HG03439 (cell line): ENCODE measurements around the gene RMDN2.
"Not testable (repeated sequence)": the region's sequence is repeated elsewhere in the genome, so short reads cannot be mapped to it uniquely, and the experiment has no call there.

Source experiments
- ATAC-seq: cut with Tn5 transposase; IDR thresholded peaks from one replicate; pipeline ENCODE4 v1.9.1; 2021; ENCODE audit warnings: mild to moderate bottlenecking, moderate library complexity; ENCODE audit not compliant: unreplicated experiment

RMDN2 gene

DNA sequence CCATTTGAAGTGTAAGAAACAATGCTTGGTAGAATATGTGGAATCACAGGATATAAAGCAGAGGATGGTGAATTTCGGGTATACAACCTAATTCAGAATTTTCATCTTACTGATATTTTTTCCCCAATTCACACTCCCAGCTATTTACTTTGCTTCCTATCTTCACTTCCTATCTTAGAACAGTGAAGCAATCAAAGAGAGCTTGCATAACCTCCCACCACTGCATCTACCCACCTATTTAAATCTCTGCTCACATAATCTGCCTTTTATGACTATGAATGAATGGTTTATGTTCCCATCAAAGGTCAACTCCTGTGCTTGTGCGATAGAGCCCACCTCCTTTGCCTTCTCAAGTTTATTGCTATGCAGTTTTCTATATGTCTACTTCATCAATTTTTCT, 3.3 kb downstream of the RMDN2 start:
- no peak for ATAC-seq

DNA sequence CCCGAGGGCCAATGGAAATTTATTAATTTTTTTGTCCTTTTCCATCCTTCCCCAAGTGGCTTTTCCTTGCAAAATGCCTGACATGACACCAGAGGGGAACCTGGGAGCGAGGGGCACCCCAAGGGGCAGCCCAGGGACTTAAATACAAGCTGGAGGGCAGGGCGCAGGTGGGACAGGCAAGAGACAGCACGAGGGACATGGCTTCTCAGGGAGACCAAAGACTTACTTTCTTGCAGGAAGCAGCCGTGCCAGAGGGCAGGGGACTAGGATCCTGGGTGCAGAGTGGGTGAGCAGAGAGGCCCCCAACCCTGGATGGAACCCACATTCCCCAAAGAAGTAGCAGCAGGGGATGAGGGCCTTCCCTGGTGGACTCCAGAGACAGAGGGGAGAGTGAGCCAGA, 5.3 kb downstream of the RMDN2 start:
- not testable (repeated sequence) for ATAC-seq

DNA sequence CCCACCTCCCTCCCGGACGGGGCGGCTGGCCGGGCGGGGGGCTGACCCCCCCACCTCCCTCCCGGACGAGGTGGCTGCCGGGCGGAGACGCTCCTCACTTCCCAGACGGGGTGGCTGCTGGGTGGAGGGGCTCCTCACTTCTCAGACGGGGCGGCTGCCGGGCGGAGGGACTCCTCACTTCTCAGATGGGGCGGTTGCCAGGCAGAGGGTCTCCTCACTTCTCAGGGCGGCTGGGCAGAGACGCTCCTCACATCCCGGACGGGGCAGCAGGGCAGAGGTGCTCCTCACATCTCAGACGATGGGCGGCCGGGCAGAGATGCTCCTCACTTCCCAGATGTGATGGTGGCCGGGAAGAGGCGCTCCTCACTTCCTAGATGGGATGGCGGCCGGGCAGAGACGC, 7.8 kb downstream of the RMDN2 start:
- not testable (repeated sequence) for ATAC-seq

DNA sequence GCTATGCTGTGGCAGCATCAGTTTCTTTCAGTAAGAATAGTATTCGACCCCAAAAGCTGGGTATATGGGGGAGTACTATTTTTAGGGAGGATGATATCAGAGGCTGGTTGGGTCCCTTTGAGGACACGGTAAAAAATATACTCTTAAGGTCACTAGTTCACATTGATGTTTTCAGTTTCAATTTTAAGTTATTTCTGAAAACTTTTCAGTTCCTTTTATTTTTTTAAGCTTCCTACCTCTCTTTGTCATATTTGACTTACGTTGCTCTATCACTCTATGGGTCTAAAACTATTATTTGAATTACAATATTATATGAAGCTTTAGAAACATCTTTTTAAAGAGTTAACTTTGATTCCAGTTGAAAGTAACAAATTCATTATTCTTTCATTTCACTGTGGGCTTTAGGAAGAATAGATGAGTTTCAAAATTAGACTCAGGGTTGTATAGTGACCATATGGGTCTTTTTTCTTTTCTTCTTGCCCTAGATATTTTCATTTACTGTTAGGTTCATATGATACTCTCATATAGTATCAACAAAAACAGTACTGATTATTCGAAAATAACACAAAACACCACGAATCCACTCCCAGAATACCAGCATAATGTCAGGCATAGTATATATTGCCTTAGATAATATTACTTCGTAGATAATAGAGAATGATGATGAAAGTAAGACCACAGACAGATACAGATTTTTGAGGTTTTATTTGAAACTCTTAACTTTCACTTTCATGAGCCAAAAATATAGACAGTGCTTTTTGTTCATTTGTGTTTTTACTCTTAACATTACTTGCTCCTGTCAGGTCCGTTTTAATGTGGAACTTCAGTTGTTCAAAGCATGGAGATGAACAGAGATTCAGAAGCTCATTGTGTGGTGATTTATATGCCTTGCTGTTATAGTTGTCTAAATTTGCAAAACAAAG, 9.8 kb downstream of the RMDN2 start:
- ATAC-seq, result peak; percentile 95

DNA sequence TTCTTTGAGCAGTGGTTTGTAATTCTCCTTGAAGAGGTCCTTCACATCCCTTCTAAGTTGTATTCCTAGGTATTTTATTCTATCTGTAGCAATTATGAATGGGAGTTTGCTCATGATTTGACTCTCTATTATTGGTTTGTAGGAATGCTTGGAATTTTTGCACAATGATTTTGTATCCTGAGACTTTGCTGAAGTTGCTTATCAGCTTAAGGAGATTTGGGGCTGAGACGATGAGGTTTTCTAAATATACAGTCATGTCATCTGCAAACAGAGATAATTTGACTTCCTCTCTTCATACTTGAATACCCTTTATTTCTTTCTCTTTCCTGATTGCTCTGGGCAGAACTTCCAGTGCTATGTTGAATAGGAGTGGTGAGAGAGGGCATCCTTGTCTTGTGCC, 12.5 kb downstream of the RMDN2 start:
- not testable (repeated sequence) for ATAC-seq

DNA sequence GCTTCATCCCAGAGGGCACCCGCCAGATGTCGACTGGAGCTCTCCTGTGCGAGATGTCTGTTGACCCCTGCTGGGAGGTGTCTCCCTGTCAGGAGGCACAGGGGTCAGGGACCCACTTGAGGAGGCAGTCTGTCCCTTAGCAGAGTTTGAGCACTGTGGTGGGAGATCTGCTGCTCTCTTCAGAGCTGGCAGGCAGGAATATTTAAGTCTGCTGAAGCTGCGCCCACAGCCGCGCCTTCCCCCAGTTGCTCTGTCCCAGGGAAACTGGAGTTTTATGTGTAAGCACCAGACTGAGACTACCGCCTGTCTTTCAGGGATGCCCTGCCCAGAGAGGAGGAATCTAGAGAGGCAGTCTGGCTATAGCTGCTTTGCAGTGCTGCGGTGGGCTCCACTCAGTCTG, 16.2 kb downstream of the RMDN2 start:
- ATAC-seq, result not testable (repeated sequence)

DNA sequence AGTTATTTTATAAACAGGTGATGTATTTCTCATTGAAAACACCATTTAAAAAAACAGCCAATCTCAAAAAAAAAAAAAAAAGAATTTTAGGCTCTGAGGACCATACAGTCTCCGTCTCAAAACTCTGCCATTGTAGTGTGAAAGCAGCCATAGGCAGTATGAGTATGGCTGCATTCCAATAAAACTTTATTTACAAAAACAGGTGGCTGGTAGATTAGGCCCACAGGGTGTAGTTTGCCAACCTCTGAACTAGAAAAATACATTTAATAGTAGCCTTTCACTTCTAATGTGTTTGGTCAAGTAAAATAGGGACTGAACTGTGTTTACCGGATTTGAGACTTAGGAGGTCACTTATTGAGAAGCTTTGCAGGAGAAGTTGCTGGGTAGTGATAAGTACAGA, 19.2 kb downstream of the RMDN2 start:
- ATAC-seq, result no peak

DNA sequence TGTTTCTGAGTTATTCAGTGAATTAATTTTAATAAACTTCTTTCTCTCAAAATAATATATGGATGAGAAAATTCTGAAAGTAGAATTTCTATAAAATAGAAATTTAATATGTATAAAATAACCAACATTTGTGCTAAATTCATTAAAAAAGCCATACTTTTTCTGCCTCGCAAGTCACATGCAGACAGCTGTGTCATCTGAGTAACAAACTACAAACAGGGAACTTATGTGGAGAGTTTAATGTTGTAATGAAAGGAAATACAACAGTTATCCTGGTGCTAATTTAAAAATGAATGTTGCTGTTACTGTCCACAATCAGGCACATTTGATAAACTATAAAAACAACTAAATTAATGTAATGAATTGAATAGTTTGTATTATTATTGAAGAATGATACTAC, 22.2 kb downstream of the RMDN2 start:
- no peak for ATAC-seq

DNA sequence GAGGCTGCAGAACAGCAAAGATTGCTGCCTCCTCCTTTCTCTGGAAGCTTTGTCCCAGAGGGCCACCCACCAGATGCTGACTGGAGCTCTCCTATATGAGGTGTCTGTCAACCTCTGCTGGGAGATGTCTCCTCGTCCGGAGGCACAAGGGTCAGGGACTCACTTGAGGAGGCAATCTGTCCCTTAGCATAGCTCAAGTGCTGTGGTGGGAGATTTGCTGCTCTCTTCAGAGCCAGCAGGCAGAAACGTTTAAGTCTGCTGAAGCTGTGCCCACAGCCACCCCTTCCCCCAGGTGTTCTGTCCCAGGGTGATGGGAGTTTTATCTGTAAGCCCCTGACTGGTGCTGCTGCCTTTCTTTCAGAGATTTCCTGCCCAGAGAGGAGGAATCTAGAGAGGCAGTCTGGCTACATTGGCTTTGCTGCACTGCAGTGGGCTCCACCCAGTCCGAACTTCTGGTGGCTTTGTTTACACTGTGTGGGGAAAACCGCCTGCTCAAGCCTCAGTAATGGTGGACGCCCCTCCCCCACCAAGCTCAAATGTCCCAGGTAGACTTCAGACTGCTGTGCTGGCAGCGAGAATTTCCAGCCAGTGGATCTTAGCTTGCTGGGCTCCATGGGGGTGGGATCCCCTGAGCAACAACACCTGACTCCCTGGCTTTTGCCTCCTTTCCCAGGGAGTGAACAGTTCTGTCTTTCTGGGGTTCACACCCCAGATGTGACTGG, 37.1 kb downstream of the RMDN2 start:
- not testable (repeated sequence) for ATAC-seq

DNA sequence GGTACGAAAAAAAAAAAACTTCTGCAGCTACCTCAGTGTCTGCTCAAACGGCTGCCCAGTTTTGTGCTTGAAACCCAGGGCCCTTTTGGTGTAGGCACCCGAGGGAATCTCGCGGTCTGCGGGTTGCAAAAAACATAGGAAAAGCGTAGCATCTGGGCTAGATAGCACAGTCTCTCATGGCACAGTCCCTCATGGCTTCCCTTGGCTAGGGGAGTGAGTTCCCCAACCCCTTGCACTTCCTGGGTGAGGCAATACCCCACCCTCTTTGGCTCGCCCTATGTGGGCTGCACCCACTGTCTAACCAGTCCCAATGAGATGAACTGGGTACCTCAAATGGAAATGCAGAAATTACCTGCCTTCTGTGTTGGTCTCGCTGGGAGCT, 37.6 kb downstream of the RMDN2 start:
- ATAC-seq, result not testable (repeated sequence)

DNA sequence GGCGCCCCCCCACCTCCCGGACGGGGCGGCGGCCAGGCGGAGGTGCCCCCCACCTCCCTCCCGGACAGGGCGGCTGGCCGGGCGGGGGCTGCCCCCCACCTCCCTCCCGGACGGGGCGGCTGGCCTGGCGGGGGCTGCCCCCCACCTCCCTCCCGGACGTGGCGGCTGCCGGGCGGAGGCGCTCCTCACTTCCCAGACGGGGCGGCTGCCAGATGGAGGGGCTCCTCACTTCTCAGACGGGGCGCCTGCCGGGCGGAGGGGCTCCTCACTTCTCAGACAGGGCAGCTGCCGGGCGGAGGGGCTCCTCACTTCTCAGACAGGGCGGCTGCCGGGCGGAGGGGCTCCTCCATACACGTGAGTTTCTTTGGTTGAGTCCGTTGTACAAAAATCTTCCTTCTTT, 38.8 kb downstream of the RMDN2 start:
- not testable (repeated sequence) for ATAC-seq

DNA sequence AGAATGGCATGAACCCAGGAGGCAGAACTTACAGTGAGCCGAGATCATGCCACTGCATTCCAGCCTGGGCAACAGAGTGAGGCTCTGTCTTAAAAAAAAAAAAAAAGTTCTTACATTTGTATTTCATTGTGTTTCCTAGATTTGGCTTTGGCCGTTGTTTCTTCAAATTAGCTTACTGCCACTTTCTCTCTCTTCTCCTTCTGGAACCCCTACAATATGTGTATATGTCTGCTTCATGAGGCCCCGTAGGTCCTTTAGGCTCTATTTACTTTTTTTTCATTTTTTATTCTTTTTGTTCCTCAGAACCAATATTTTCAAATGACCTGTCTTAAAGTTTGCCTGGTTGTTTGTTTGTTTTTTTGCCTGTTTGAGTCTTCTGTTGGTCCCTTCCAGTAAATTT, 41.2 kb downstream of the RMDN2 start:
- no peak for ATAC-seq

DNA sequence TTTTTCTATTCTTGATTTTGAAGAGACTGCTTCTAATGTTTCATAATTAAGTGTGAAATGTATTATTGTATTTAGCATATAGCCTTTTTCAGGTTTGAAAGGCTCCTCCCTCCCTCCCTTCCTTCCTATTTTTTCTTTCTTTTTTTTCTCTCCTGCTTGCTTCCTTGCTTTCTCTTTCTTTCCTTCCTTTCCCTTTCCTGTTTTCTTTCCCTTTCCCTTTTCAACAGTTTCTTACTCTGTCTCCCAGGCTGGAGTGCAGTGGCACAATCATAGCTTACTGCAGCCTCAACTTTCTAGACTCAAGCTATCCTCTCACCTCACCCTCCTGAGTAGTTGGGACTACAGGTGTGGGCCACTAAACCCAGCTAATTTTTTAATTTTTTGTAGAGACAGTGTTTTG, 44.6 kb downstream of the RMDN2 start:
- no peak for ATAC-seq

DNA sequence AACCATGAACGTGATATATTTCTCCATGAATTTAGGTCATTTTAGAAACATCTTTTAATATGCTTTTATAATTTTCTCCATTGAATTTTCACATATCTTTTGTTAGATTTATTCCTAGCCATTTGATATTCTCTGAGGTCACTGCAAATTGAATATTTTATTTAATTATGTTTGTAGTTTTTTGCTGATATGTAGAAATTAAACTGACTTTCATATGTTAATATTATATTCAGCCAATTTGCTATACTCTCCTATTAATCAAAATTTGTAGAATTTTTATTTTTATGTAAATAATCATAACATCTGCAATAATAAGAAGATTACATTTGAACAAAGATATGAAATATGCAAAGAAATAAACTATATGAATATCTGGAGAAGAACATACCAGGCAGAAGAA, 46.9 kb downstream of the RMDN2 start:
- no peak for ATAC-seq

DNA sequence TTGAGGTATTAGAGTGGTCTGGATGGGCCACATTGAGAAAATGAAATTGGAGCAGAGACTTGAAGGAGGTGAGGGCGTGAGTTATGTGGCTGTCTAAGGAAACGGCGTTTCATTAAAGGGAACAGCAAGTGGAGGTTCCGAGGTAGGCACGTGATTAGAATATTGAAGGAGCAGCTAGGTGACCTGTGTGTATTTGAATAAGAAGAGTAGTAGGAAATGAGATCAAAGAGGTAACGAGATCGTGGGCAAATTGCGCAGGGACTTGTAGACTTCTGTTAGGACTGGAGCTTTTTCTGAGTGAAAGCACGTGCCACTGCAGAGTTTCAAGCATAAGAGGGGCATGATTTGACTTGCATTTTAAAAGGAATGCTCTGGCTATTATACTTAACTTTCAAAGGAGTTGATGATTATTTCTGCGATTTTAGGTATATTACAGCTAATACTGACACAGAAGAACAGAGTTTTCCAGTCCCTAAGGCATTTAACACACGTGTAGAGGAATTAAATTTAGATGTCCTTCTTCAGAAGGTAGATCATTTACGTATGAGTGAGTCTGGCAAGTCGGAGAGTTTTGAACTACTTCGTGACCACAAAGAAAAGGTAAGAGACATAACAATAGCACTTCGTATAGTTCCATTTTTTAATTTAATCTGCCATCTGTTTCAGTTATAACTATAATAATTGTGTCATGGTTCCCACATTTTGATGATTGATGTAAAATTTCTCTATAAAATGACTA, 48.7 kb downstream of the RMDN2 start:
- no peak for ATAC-seq

DNA sequence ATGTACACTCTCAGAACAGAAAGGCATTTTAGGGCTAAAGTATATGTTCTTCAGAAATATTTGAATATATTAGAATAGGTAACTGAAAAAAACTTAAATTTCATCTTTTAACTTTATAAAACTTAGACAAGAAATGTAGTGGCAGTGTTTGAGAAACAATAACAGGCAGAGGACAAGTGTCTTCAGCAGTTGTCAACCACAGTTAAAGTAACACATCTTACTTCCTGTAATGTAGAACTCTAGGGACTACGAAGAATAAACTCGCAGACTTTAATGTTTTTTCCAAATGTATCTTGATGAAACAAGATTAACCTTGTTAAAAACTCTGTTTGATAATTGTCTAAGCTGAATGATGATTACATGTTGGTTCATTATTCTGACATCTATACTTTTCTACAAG, 50.7 kb downstream of the RMDN2 start:
- no peak for ATAC-seq

DNA sequence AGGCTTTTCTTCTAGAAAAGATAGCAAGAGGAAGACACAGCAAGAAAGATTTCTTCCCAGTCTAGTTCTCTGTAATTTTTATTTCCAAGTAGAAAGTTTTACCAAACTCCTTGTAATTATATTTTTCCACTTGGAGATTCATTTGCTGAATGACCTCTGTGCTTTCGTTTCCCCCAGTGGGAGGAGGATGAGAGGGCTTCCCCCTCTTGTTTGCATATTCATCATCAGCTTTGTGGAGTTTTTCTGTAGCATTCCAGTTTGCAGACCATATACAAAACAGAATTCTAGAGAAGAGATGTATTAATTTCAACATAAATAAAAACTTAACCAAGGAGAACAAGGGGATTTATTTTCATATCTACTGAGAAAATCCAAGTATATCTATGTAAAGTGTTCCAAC, 51.3 kb downstream of the RMDN2 start:
- ATAC-seq, result no peak

DNA sequence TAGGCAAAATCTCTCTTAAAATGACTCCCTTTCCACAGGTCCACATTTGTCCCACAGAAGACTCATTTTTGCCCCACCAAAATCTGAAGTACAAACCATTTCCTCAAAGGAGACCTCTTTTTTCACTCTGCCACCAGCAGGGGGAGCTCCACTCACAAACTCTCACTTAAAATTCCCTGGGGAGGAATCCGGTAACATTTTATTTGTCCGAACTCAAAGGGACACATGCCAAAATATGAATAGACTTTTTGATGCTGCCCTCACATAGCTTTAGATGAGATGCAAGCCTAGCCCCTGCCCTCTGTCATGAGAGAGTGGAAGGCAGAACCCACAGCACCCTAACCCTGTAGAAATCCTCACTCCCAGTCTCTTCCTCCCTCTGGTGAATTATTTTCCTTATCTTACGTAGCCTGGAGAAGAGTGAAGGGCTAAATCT, 57.1 kb downstream of the RMDN2 start:
- ATAC-seq, result no peak

DNA sequence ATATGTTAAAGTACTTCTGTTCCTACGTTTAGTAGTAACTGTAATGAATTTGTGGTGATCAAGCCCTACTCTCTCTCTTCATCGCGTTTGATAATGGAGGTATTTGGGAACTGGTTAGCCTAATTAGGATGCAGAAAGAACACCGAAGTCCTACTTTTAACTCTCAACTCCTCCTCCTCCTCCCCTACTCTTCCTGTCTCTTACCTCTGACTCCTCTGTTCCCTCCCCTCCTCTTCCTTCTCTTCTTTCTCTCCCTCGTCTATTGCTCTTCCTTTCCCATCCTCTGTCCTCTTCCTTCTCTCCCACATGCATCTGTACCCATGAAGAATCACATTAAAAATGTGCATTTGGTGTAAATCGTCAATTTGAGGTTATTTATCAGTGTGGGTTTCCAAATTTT, 57.8 kb downstream of the RMDN2 start:
- ATAC-seq, result no peak

DNA sequence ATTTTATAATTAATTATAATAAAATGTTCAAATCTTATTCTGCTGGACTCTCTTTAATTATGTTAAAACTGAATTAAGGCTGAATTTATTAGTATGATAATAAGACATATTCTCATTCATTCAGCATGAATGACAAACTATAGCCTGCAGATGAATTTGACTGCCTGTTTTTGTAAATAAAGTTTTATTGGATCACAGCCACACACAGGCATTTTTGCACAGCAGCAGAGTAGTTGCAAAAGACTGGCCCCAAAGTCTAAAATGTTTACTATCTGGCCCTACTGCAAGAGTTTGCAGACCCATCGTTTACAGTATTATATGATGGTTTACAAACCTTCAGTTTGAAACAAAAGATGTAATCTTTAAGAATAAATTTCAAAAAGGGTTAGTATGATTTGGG, 58.6 kb downstream of the RMDN2 start:
- ATAC-seq, result no peak

DNA sequence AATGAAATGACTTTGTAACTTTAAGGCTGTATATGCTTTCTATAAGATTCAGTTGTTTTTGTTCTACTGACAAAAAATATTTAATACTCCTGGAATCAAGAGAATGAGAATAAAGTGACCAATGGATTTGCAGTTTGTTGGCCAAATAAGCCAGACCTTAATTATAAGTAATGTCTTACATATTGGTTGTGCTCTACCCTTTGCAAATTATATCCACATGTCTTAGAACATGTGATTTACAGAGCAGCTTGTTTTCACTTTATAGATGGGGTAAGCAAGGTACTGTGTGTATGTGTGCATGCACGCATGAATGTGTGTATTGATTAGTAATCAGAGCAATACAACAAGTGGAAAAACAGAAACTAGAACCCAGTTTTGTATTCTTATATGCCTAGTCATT, 59.1 kb downstream of the RMDN2 start:
- no peak for ATAC-seq

DNA sequence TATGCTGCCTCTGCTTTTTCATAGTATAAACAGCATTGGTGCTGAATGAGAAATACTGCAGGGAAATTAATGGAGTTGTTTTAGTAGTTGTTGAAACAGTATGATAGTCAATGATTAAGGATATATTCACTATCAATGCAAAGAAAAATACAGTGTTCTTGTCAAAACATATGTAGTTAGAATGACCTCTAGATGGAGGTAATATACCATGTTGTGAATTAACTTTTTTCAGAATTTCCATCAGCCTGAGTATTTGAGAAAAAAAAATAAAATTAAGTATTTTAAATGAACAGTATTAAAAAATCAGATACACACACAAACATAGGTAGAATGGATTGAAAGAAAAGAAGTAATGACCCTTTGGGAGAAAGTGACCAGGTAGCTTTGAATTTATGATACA, 59.5 kb downstream of the RMDN2 start:
- no peak for ATAC-seq
